Lung (tissue), 12 donors: Measurements from ENCODE around the gene INO80. TPM values are rescaled to one million over a fixed set of nuclear protein-coding genes. Genes with fewer than 3 reads are reported as not detected.
"Not testable (repeated sequence)": the region's sequence is repeated elsewhere in the genome, so short reads cannot be mapped to it uniquely, and the experiment has no call there.

Source experiments
- ATAC-seq: fragments of 200-7000 bp; cut with Tn5 transposase; one replicate; pipeline ENCODE4 v1.9.1; 2020; ENCODE audit warnings: moderate number of reproducible peaks; ENCODE audit not compliant: insufficient read depth, low FRiP score
- DNase-seq, 3 donors: peaks; one replicate each; pipeline ENCODE4 v3.0.0-alpha.2; 2013 to 2017
- H3K27ac ChIP-seq, 2 donors: one replicate each; pipeline ENCODE4 v1.5.1; 2013; ENCODE audit warnings: mild to moderate bottlenecking in 2 of 2, moderate library complexity in 2 of 2, control low read depth in 1 of 2, inconsistent platforms in 1 of 2, low read depth in 1 of 2, low read length in 1 of 2
- H3K27me3 ChIP-seq, 3 donors: one replicate each; pipeline ENCODE4 v1.5.1; 2013; ENCODE audit warnings: low read length in 2 of 3; ENCODE audit not compliant: control insufficient read depth in 3 of 3, insufficient read depth in 3 of 3
- H3K36me3 ChIP-seq, 4 donors: one replicate each; pipeline ENCODE4 v1.5.1; 2013; ENCODE audit warnings: low read length in 4 of 4, mild to moderate bottlenecking in 1 of 4, moderate library complexity in 1 of 4; ENCODE audit not compliant: control insufficient read depth in 4 of 4, insufficient read depth in 4 of 4
- H3K4me1 ChIP-seq, 5 donors: one replicate each; pipeline ENCODE4 v1.5.1; 2013; ENCODE audit warnings: low read length in 5 of 5, mild to moderate bottlenecking in 2 of 5, moderate library complexity in 1 of 5; ENCODE audit not compliant: control insufficient read depth in 5 of 5, insufficient read depth in 5 of 5
- H3K4me3 ChIP-seq: one replicate; pipeline ENCODE4 v1.5.1; 2013; ENCODE audit warnings: mild to moderate bottlenecking, control low read depth, moderate library complexity
- H3K9ac ChIP-seq, 2 donors: one replicate each; pipeline ENCODE4 v1.5.1; 2013; ENCODE audit warnings: low read length in 2 of 2, control low read depth in 1 of 2; ENCODE audit not compliant: insufficient read depth in 1 of 2
- H3K9me3 ChIP-seq, 4 donors: one replicate each; pipeline ENCODE4 v1.5.1; 2013; ENCODE audit warnings: low read length in 3 of 4, mild to moderate bottlenecking in 1 of 4, moderate library complexity in 1 of 4; ENCODE audit not compliant: control insufficient read depth in 4 of 4, insufficient read depth in 3 of 4
- CTCF ChIP-seq: IDR thresholded peaks from 2 replicates; pipeline ENCODE4 v1.5.1; 2012; ENCODE audit warnings: mild to moderate bottlenecking; ENCODE audit errors: control extremely low read depth, extremely low read depth
- WGBS, 2 donors: extraction: QIAGEN DNeasy Blood & Tissue Kit; methylation state at CpG; one replicate each; pipeline ENCODE4 v1.1.7; 2013; 5-methylcytosine and 5-hydroxymethylcytosine counted together
- polyA plus RNA-seq, 2 donors: library from polyadenylated mRNA; stranded (reverse); fragments of 200-250 nt; gene quantifications; one replicate each; pipeline ENCODE4 v1.2.1, GENCODE V29; 2013
- total RNA-seq, 2 donors: library from RNA; depleted of rRNA in 1 of 2; stranded (reverse); fragments of >200 nt in 1 of 2; gene quantifications; one replicate each; pipeline ENCODE4 v1.2.1, GENCODE V29; 2014 to 2021
- donor health status: control.
- donor health status: control.
- donor health status: Bipolar disorder and iron deficiency.
- donor health status: healthy.
- donor health status: DM: yes; HTN: yes; CAD: no.

The INO80 gene
- total and polyA plus RNA-seq, 4 donors, result 8.0 to 50.1 (median 22.9) TPM

DNA sequence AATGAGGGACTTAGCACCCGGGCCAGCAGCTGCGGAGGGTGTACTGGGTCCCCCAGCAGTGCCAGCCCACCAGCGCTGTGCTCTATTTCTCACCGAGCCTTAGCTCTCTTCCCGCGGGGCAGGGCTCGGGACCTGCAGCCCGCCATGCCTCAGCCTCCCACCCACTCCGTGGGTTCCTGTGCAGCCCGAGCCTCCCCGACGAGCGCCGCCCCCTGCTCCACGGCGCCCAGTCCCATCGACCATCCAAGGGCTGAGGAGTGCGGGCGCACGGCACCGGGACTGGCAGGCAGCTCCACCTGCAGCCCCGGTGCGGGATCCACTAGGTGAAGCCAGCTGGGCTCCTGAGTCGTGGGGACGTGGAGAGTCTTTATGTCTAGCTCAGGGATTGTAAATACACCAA is 154.3 kb downstream of the INO80 start:
- H3K9ac ChIP-seq, DNase-seq, H3K9me3 ChIP-seq, H3K27ac ChIP-seq, ATAC-seq, H3K27me3 ChIP-seq, H3K36me3 ChIP-seq, H3K4me3 ChIP-seq: not testable (repeated sequence)
- 93 to 97% methylated on average over 17 to 25 of the region's 25 CpGs for WGBS, 2 donors
- H3K4me1 ChIP-seq, result peaks cover 0 to 13% (median 8%) of the 10 kb centered on the region in 5 donors

- TF ChIP-seq CTCF, result no peak
- peak overlapping the region in 1 of 2 donors; percentile 68 for H3K27ac ChIP-seq
- 37 to 67% methylated on average over 11 of the region's 11 CpGs for WGBS, 2 donors
- H3K4me1 ChIP-seq, result peaks cover 0 to 10% (median 3%) of the 10 kb centered on the region in 5 donors
- H3K9ac ChIP-seq, result no peak overlapping the region
- H3K4me3 ChIP-seq, result no peak overlapping the region
- H3K9me3 ChIP-seq, result no peaks in the 10 kb centered on the region
- H3K27me3 ChIP-seq, result no peaks in the 10 kb centered on the region
- ATAC-seq (peak; percentile 83), DNase-seq (no peak)
- H3K36me3 ChIP-seq, result no peaks in the 10 kb centered on the region
Observed at GRCh38 chr15:40960925-40961324, 155.2 kb downstream of the INO80 start.

DNA sequence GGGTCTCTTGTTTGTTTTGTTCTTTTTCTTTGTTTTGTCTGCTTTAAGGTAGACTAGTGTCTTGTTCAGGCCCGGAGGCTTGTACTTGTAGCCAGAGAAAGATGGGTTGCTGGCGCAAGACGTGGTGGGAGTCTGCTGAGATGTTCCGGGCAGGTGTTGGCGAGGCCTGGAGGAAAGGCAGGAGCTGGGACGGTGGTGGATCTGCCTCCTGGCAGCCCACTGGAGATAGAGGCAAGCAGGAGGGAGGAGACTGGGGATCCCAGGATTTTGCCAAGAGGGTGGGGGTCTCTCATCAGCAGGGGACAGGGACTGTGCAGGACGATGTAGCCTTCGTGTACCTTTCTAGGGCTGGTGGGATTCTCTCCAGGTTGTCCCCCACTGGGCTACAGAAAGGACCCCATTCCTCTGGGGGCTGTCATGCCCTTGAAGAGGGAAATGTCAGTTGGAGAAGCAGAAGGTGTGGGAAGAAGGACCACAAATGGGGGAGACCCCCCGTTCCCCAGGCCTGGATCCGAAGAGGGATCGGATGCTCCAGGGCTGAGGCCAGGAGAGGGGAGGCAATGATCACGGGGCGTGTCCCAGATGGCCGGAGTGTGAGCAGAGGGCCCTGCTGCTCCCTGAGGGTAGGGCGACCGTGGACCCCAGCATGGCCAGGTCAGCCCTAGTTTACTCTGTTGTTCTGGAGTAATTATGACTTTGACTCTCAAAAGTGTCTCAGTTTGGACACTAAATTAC is 155.8 kb downstream of the INO80 start:
- H3K4me3 ChIP-seq, result no peak overlapping the region
- peak overlapping the region in 1 of 2 donors; percentile 68 for H3K27ac ChIP-seq
- peaks cover 0 to 11% (median 0%) of the 10 kb centered on the region in 5 donors for H3K4me1 ChIP-seq
- H3K27me3 ChIP-seq, result no peaks in the 10 kb centered on the region
- H3K9me3 ChIP-seq, result no peaks in the 10 kb centered on the region
- H3K9ac ChIP-seq, result no peak overlapping the region
- 94 to 96% methylated on average over 16 of the region's 16 CpGs for WGBS, 2 donors
- peaks cover 0 to 2% (median 0%) of the 10 kb centered on the region in 4 donors for H3K36me3 ChIP-seq
- DNase-seq (no peak), ATAC-seq (no peak)
- no peak for TF ChIP-seq CTCF

- H3K9ac ChIP-seq, result no peak overlapping the region
- no peaks in the 10 kb centered on the region for H3K27me3 ChIP-seq
- H3K4me1 ChIP-seq, result peaks cover 0 to 11% (median 0%) of the 10 kb centered on the region in 5 donors
- H3K36me3 ChIP-seq, result peaks cover 0 to 2% (median 0%) of the 10 kb centered on the region in 4 donors
- H3K27ac ChIP-seq, result no peak overlapping the region
- no peaks in the 10 kb centered on the region for H3K9me3 ChIP-seq
- no peak for TF ChIP-seq CTCF
- WGBS, 2 donors, result 78 to 83% methylated on average over 21 to 22 of the region's 22 CpGs
- H3K4me3 ChIP-seq, result no peak overlapping the region
- no peak for DNase-seq
- ATAC-seq, result no peak
Observed at GRCh38 chr15:40959331-40960141, 156.5 kb downstream of the INO80 start.
